Kidney (tissue), 14 donors: ENCODE data around the gene MAPK10. TPM values are rescaled to one million over a fixed set of nuclear protein-coding genes. Genes with fewer than 3 reads are reported as not detected.

Experiments
- DNase-seq, 5 donors: peaks; one replicate each; pipeline ENCODE4 v3.0.0-alpha.2; 2013 to 2020
- FAIRE-seq: peaks from 2 replicates; lab custom pipeline; 2012; peaks lifted over from hg19 to GRCh38; lab: Jason Lieb, UNC
- H3K27ac ChIP-seq, 2 donors: one replicate each; pipeline ENCODE4 v1.7.0; 2013; ENCODE audit warnings: low read depth in 2 of 2, low read length in 2 of 2, inconsistent platforms in 1 of 2
- H3K27me3 ChIP-seq: one replicate; pipeline ENCODE4 v1.7.1; 2013; ENCODE audit warnings: low read length, inconsistent platforms; ENCODE audit not compliant: control insufficient read depth, insufficient read depth
- H3K36me3 ChIP-seq, 3 donors: one replicate each; pipeline versions ENCODE4 v1.7.0 to v1.7.1; 2013; ENCODE audit warnings: low read length in 3 of 3, control low read depth in 1 of 3, inconsistent platforms in 1 of 3; ENCODE audit not compliant: insufficient read depth in 3 of 3, control insufficient read depth in 2 of 3
- H3K4me1 ChIP-seq, 3 donors: one replicate each; pipeline versions ENCODE4 v1.7.0 to v1.7.1; 2013; ENCODE audit warnings: low read length in 3 of 3, inconsistent platforms in 1 of 3, low read depth in 1 of 3; ENCODE audit not compliant: control insufficient read depth in 2 of 3, insufficient read depth in 2 of 3
- H3K4me3 ChIP-seq, 3 donors: one replicate each; pipeline versions ENCODE4 v1.7.0 to v1.8.1; 2013; ENCODE audit warnings: low read length in 3 of 3, control low read depth in 1 of 3, inconsistent platforms in 1 of 3
- H3K9ac ChIP-seq, 3 donors: one replicate each; pipeline versions ENCODE4 v1.7.0 to v1.7.1; 2013; ENCODE audit warnings: low read length in 3 of 3, control low read depth in 1 of 3, inconsistent platforms in 1 of 3
- H3K9me3 ChIP-seq, 3 donors: one replicate each; pipeline versions ENCODE4 v1.7.0 to v1.7.1; 2013; ENCODE audit warnings: low read length in 3 of 3, control low read depth in 1 of 3, inconsistent platforms in 1 of 3; ENCODE audit not compliant: control insufficient read depth in 2 of 3, insufficient read depth in 1 of 3
- CTCF ChIP-seq: IDR thresholded peaks from 3 replicates; pipeline ENCODE4 v1.5.1; 2012; ENCODE audit warnings: mild to moderate bottlenecking, moderate library complexity, borderline replicate concordance; ENCODE audit not compliant: insufficient read depth; ENCODE audit errors: extremely low read depth
- intact Hi-C: fragments of 100-400 bp; cut with DNase I; formaldehyde crosslinking; loops from one replicate; pipeline ENCODE4 v1.11.1; 2022
- polyA plus RNA-seq: library from polyadenylated mRNA; stranded (reverse); fragments of 350-450 nt; fragmentation: Illumina TruSeq; extraction: RNeasy Lipid Tissue Mini Kit (QIAGEN cat#74804); gene quantifications from one replicate; pipeline ENCODE4 v1.2.3, GENCODE V29; 2014; ENCODE audit warnings: low read depth, low replicate concordance; ENCODE audit not compliant: insufficient read depth
- total RNA-seq: library from RNA; stranded (reverse); fragmentation: NEBNext Ultra II Directional; extraction: Animal tissue kit (Norgen Biotek cat#: 25700); gene quantifications from one replicate; pipeline ENCODE4 v1.2.1, GENCODE V29; 2021
- donor health status: control.
- donor health status: control.
- donor health status: control.
- donor health status: control.
- donor health status: control.
- donor health status: DM: yes; HTN: yes; CAD: no.
- donor health status: Normal renal cell carcinoma (clear cell type).

The MAPK10 gene
- total and polyA plus RNA-seq, 2 donors from 2014 or later, result 27.6 to 54.5 TPM

GRCh38 chr4:86019906-86020305 lies 339.9 kb downstream of the MAPK10 start:
- H3K4me3 ChIP-seq, result no peak overlapping the region
- no peaks in the 10 kb centered on the region for H3K27me3 ChIP-seq
- peaks cover 0 to 4% (median 0%) of the 10 kb centered on the region in 3 donors for H3K36me3 ChIP-seq
- intact Hi-C loops, result no loop called here
- no peak overlapping the region for H3K27ac ChIP-seq
- FAIRE-seq (no peak), DNase-seq (no peak)
- no peak overlapping the region for H3K9ac ChIP-seq
- no peaks in the 10 kb centered on the region for H3K9me3 ChIP-seq
- no peaks in the 10 kb centered on the region for H3K4me1 ChIP-seq
- TF ChIP-seq CTCF, result no peak

- H3K27ac ChIP-seq, result no peak overlapping the region
- intact Hi-C loops, result no loop called here
- no peaks in the 10 kb centered on the region for H3K9me3 ChIP-seq
- DNase-seq (no peak), FAIRE-seq (no peak)
- no peak overlapping the region for H3K4me3 ChIP-seq
- no peak for TF ChIP-seq CTCF
- no peaks in the 10 kb centered on the region for H3K27me3 ChIP-seq
- no peak overlapping the region for H3K9ac ChIP-seq
- peaks cover 0 to 4% (median 0%) of the 10 kb centered on the region in 3 donors for H3K36me3 ChIP-seq
- H3K4me1 ChIP-seq, result no peaks in the 10 kb centered on the region
Observed at GRCh38 chr4:86019362-86019761, 340.5 kb downstream of the MAPK10 start.

- DNase-seq, result peak in 1 of 5 donors; percentile 13
- no peak overlapping the region for H3K27ac ChIP-seq
- no peak overlapping the region for H3K9ac ChIP-seq
- intact Hi-C loops, result no loop called here
- H3K4me3 ChIP-seq, result no peak overlapping the region
- FAIRE-seq, result no peak
- H3K27me3 ChIP-seq, result no peaks in the 10 kb centered on the region
- H3K9me3 ChIP-seq, result no peaks in the 10 kb centered on the region
- H3K4me1 ChIP-seq, result no peaks in the 10 kb centered on the region
- TF ChIP-seq CTCF, result no peak
- H3K36me3 ChIP-seq, result peaks cover 0 to 4% (median 0%) of the 10 kb centered on the region in 3 donors
Observed at GRCh38 chr4:86015412-86016350, 344.2 kb downstream of the MAPK10 start.
